IMR-90 (cell line): Measurements from ENCODE around the gene KRT4. TPM values are rescaled to one million over a fixed set of nuclear protein-coding genes. Genes with fewer than 3 reads are reported as not detected.

Experiments used
- BHLHE40 ChIP-seq: fragments of 150-350 bp; IDR thresholded peaks from 2 replicates; pipeline ENCODE4 v1.6.1; 2016; ENCODE audit warnings: mild to moderate bottlenecking, low read depth, low read length
- CEBPB ChIP-seq: IDR thresholded peaks from 2 replicates; pipeline ENCODE4 v1.6.1; 2012; ENCODE audit warnings: low read depth, low read length, improper control_type of control experiment
- MAFK ChIP-seq: IDR thresholded peaks from 2 replicates; pipeline ENCODE4 v1.6.1; 2012; ENCODE audit warnings: low read depth, low read length, improper control_type of control experiment
- NFE2L2 ChIP-seq: fragments of 150-350 bp; IDR thresholded peaks from 2 replicates; pipeline ENCODE4 v1.6.1; 2016; ENCODE audit warnings: low read depth, mild to moderate bottlenecking, low read length
- RFX5 ChIP-seq: IDR thresholded peaks from 2 replicates; pipeline ENCODE4 v1.8.0; 2012; ENCODE audit warnings: low read depth, mild to moderate bottlenecking, low read length, moderate library complexity
- USF2 ChIP-seq: fragments of 150-350 bp; IDR thresholded peaks from 2 replicates; pipeline ENCODE4 v1.6.1; 2017; ENCODE audit warnings: mild to moderate bottlenecking, antibody characterized with exemption, low read length, low read depth
- polyA plus RNA-seq, 3 experiments: library from polyadenylated mRNA; depleted of rRNA; stranded (reverse); fragments of >200 nt; gene quantifications; 2 replicates each; pipeline ENCODE4 v1.2.3, GENCODE V29; 2012; ENCODE audit warnings: low replicate concordance in 1 of 3
- total RNA-seq: library from RNA; depleted of rRNA; stranded (reverse); fragments of >200 nt; gene quantifications from 2 replicates; pipeline ENCODE4 v1.2.3, GENCODE V29; 2012

KRT4 gene
- total and polyA plus RNA-seq, 2 of the 4 experiments (the other 2 are of a cell fraction): under 0.01 to 0.07 TPM

GRCh38 chr12:52861511-52861910, 47.6 kb upstream of the KRT4 start (continued):
- no peak for TF ChIP-seq BHLHE40
- TF ChIP-seq USF2: no peak
- TF ChIP-seq RFX5: no peak
- no peak for TF ChIP-seq NFE2L2
- no peak for TF ChIP-seq CEBPB
- TF ChIP-seq MAFK: no peak
